Stimulated activated CD8-positive, alpha-beta memory T cell treated with anti-CD3 and anti-CD28 coated beads, Interleukin-4, amount 100 ng/mL, for 4 hours (primary cell): ENCODE results near the gene PIK3CD.
"Not testable (repeated sequence)": the region's sequence is repeated elsewhere in the genome, so short reads cannot be mapped to it uniquely, and the experiment has no call there.

ENCODE experiments used
- DNase-seq, 2 donors: peaks; one replicate each; pipeline ENCODE4 v3.0.0-alpha.2; 2020; ENCODE audit warnings: low read depth in 2 of 2, low spot score in 1 of 2

The PIK3CD gene

GRCh38 chr1:9654051-9654833 lies 2.7 kb downstream of the PIK3CD start:
- DNase-seq: no peak

GRCh38 chr1:9654834-9655723 lies 3.5 kb downstream of the PIK3CD start:
- no peak for DNase-seq

- DNase-seq: no peak
Observed at GRCh38 chr1:9655836-9656235, 4.3 kb downstream of the PIK3CD start.

GRCh38 chr1:9657521-9658032 lies 6.0 kb downstream of the PIK3CD start:
- no peak for DNase-seq

GRCh38 chr1:9658199-9658598 lies 6.7 kb downstream of the PIK3CD start:
- no peak for DNase-seq

- DNase-seq: no peak
Observed at GRCh38 chr1:9659328-9659727, 7.8 kb downstream of the PIK3CD start.

GRCh38 chr1:9663257-9663656 lies 11.7 kb downstream of the PIK3CD start:
- no peak for DNase-seq

- DNase-seq: no peak
Observed at GRCh38 chr1:9665193-9665592, 13.7 kb downstream of the PIK3CD start.

- no peak for DNase-seq
Observed at GRCh38 chr1:9668080-9668479, 16.5 kb downstream of the PIK3CD start.

- DNase-seq: no peak
Observed at GRCh38 chr1:9670085-9670484, 18.6 kb downstream of the PIK3CD start.

GRCh38 chr1:9671377-9672140 lies 20.0 kb downstream of the PIK3CD start:
- DNase-seq: no peak

GRCh38 chr1:9672444-9672843 lies 20.9 kb downstream of the PIK3CD start:
- no peak for DNase-seq

GRCh38 chr1:9675393-9675792 lies 23.9 kb downstream of the PIK3CD start:
- DNase-seq: no peak

- DNase-seq: not testable (repeated sequence)
Observed at GRCh38 chr1:9676128-9676527, 24.6 kb downstream of the PIK3CD start.

GRCh38 chr1:9676815-9677393 lies 25.4 kb downstream of the PIK3CD start:
- no peak for DNase-seq

- no peak for DNase-seq
Observed at GRCh38 chr1:9680091-9680490, 28.6 kb downstream of the PIK3CD start.

GRCh38 chr1:9680828-9681227 lies 29.3 kb downstream of the PIK3CD start:
- no peak for DNase-seq

GRCh38 chr1:9684801-9685200 lies 33.3 kb downstream of the PIK3CD start:
- no peak for DNase-seq

- peak; percentile 49 to 76 for DNase-seq
Observed at GRCh38 chr1:9687120-9687873, 35.8 kb downstream of the PIK3CD start.

- DNase-seq: no peak
Observed at GRCh38 chr1:9687874-9688582, 36.5 kb downstream of the PIK3CD start.
